ENCODE data around the gene MRPL9.
"Not testable (repeated sequence)": the region's sequence is repeated elsewhere in the genome, so short reads cannot be mapped to it uniquely, and the experiment has no call there.

DNA sequence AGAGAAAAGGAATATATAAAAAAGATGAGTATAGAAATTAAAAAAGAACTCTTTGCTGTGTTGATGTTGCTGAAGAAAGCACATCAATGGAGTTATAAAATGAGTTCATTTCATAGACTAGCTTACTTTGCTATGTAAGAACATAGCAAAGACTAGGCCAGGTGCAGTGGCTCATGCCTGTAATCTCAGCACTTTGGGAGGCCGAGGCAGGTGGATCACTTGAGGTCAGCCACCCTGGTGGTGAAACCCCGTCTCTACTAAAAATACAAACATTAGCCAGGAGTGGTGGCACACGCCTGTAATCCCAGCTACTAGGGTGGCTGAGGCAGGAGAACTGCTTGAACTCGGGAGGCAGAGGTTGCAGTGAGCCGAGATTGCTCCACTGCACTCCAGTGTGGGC is 18.7 kb upstream of the MRPL9 start:
- TF ChIP-seq, protein P1, sequence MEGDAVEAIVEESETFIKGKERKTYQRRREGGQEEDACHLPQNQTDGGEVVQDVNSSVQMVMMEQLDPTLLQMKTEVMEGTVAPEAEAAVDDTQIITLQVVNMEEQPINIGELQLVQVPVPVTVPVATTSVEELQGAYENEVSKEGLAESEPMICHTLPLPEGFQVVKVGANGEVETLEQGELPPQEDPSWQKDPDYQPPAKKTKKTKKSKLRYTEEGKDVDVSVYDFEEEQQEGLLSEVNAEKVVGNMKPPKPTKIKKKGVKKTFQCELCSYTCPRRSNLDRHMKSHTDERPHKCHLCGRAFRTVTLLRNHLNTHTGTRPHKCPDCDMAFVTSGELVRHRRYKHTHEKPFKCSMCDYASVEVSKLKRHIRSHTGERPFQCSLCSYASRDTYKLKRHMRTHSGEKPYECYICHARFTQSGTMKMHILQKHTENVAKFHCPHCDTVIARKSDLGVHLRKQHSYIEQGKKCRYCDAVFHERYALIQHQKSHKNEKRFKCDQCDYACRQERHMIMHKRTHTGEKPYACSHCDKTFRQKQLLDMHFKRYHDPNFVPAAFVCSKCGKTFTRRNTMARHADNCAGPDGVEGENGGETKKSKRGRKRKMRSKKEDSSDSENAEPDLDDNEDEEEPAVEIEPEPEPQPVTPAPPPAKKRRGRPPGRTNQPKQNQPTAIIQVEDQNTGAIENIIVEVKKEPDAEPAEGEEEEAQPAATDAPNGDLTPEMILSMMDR (IDR thresholded peaks at IDR 0.05), result not testable (repeated sequence)
- TF ChIP-seq EZH2 (IDR thresholded peaks at IDR 0.05; ENCODE audit: borderline replicate concordance, insufficient read depth, low read depth, low read length, poor library complexity, severe bottlenecking), result not testable (repeated sequence)
